K562 (cell line): ENCODE results near the gene BICD1. TPM values are rescaled to one million over a fixed set of nuclear protein-coding genes. Genes with fewer than 3 reads are reported as not detected.

ENCODE experiments used
- ATAC-seq: fragments of 200-7000 bp; cut with Tn5 transposase; 3 replicates; pipeline ENCODE4 v1.9.1; 2020; ENCODE audit warnings: moderate library complexity
- BruUV-seq: library from RNA; stranded (reverse); fragments of 400-500 nt; replicated peaks from 2 replicates; lab custom pipeline; 2021; lab: Mats Ljungman, UMichigan
- CTCF ChIA-PET: fragments of 300-600 bp; formaldehyde crosslinking; extraction: SDS; loops from one replicate; lab custom pipeline; 2021; ENCODE audit warnings: low intra/inter-chr PET ratio; lab: Yijun Ruan, JAX
- POLR2A ChIA-PET: fragments of 300-600, 350-650 bp; sonication (Branson Sonifier 250); formaldehyde crosslinking; extraction: SDS; loops from one replicate; lab custom pipeline; 2021; ENCODE audit warnings: antibody characterized with exemption, inconsistent platforms; lab: Yijun Ruan, JAX
- DNase-seq, 4 experiments: peaks; one replicate each; pipeline versions ENCODE4 v3.0.0 to v3.0.0-alpha.2; 2011 to 2018; ENCODE audit warnings: low spot score in 3 of 4, mixed read lengths in 3 of 4; ENCODE audit errors: extremely low read depth in 1 of 4
- FAIRE-seq: peaks from 2 replicates; lab custom pipeline; 2011; peaks lifted over from hg19 to GRCh38; lab: Jason Lieb, UNC
- H2AFZ ChIP-seq: 2 replicates; pipeline ENCODE4 v1.6.0; 2011; ENCODE audit warnings: low read depth, low read length, control low read depth, inconsistent platforms
- H3K27ac ChIP-seq: fragments of 200-600 bp; 3 replicates; pipeline ENCODE4 v1.8.0; 2011; ENCODE audit warnings: low read depth, mild to moderate bottlenecking, control low read depth, inconsistent platforms, low read length, moderate library complexity, mixed read lengths; ENCODE audit errors: extremely low read depth
- H3K27me3 ChIP-seq, 2 experiments: fragments of 300-600 bp in 1 of 2; 2 replicates in 1 of 2; 3 replicates in 1 of 2; pipeline versions ENCODE4 v1.6.0 to v1.8.0; 2011; ENCODE audit warnings: inconsistent platforms in 2 of 2, low read length in 2 of 2, mild to moderate bottlenecking in 1 of 2, mixed read lengths in 1 of 2, moderate library complexity in 1 of 2; ENCODE audit not compliant: control insufficient read depth in 2 of 2, insufficient read depth in 2 of 2
- H3K36me3 ChIP-seq: fragments of 300-600 bp; 3 replicates; pipeline ENCODE4 v1.8.0; 2011; ENCODE audit warnings: mild to moderate bottlenecking, low read length, inconsistent platforms; ENCODE audit not compliant: control insufficient read depth, insufficient read depth
- H3K4me1 ChIP-seq, 2 experiments: fragments of 200-600 bp in 1 of 2; replicated peaks in 1 of 2; 2 replicates in 1 of 2; 3 replicates in 1 of 2; pipeline versions ENCODE4 v1.5.1 to v1.8.0; 2011; ENCODE audit warnings: inconsistent platforms in 2 of 2, low read length in 2 of 2, mild to moderate bottlenecking in 1 of 2, mixed read lengths in 1 of 2, moderate library complexity in 1 of 2; ENCODE audit not compliant: control insufficient read depth in 2 of 2, insufficient read depth in 2 of 2
- H3K4me2 ChIP-seq: 2 replicates; pipeline ENCODE4 v1.6.1; 2011; ENCODE audit warnings: low read length, control low read depth, inconsistent platforms, mixed read lengths; ENCODE audit not compliant: insufficient read depth
- H3K4me3 ChIP-seq: fragments of 200-600 bp; sonication (generic), shearing (Covaris generic); 2 replicates; pipeline ENCODE4 v1.5.1; 2016; ENCODE audit warnings: control low read depth, inconsistent platforms
- H3K79me2 ChIP-seq: fragments of 200-600 bp; 3 replicates; pipeline ENCODE4 v1.8.0; 2011; ENCODE audit warnings: low read length, inconsistent platforms; ENCODE audit not compliant: control insufficient read depth, insufficient read depth
- H3K9ac ChIP-seq, 2 experiments: 2 replicates each; pipeline versions ENCODE4 v1.6.0 to v1.6.1; 2011; ENCODE audit warnings: low read depth in 2 of 2, low read length in 2 of 2, control low read depth in 1 of 2, inconsistent platforms in 1 of 2, mild to moderate bottlenecking in 1 of 2, mixed read lengths in 1 of 2; ENCODE audit not compliant: insufficient read depth in 1 of 2
- H3K9me1 ChIP-seq: one replicate; pipeline ENCODE4 v1.6.0; 2011; ENCODE audit warnings: inconsistent platforms, mild to moderate bottlenecking, low read length, moderate library complexity; ENCODE audit not compliant: control insufficient read depth, insufficient read depth
- H3K9me3 ChIP-seq: replicated peaks from 2 replicates; pipeline ENCODE4 v1.5.1; 2011; ENCODE audit warnings: low read depth, low read length, inconsistent platforms; ENCODE audit not compliant: control insufficient read depth, insufficient read depth
- H4K20me1 ChIP-seq: replicated peaks from 2 replicates; pipeline ENCODE4 v1.6.1; 2011; ENCODE audit warnings: low read length, inconsistent platforms, mixed read lengths; ENCODE audit not compliant: control insufficient read depth, insufficient read depth
- CBFA2T3 ChIP-seq: fragments of 450-650 bp; IDR thresholded peaks from 2 replicates; pipeline ENCODE4 v1.6.1; 2017
- EWSR1 ChIP-seq: fragments of 450-650 bp; IDR thresholded peaks from 2 replicates; pipeline ENCODE4 v1.6.1; 2018; ENCODE audit warnings: borderline replicate concordance, mild to moderate bottlenecking, low read depth, moderate library complexity; ENCODE audit not compliant: partially characterized antibody
- FOXJ3 ChIP-seq: sonication (generic); formaldehyde crosslinking; IDR thresholded peaks from 2 replicates; pipeline ENCODE4 v1.4.0; 2020; ENCODE audit warnings: mild to moderate bottlenecking, missing genetic modification reagents
- KLF10 ChIP-seq: fragments of 250-450 bp; sonication (Bioruptor Pico); IDR thresholded peaks from 2 replicates; pipeline ENCODE4 v1.6.1; 2021; ENCODE audit warnings: matching md5 sums
- KLF16 ChIP-seq: IDR thresholded peaks from 2 replicates; pipeline ENCODE4 v1.6.1; 2016; ENCODE audit warnings: antibody characterized with exemption
- NFIC ChIP-seq: fragments of 450-650 bp; IDR thresholded peaks from 2 replicates; pipeline ENCODE4 v1.6.1; 2017; ENCODE audit warnings: mild to moderate bottlenecking, inconsistent platforms
- NRF1 ChIP-seq, 2 experiments: fragments of 450-650 bp; IDR thresholded peaks in 1 of 2; conservative IDR thresholded peaks in 1 of 2; 2 replicates each; pipeline ENCODE4 v1.6.1; 2014; ENCODE audit warnings: mild to moderate bottlenecking in 2 of 2
- SNAPC5 ChIP-seq: fragments of 250-450 bp; sonication (Bioruptor Pico); IDR thresholded peaks from 2 replicates; pipeline ENCODE4 v1.8.0; 2021; ENCODE audit warnings: moderate library complexity, mild to moderate bottlenecking, inconsistent platforms
- TRIM24 ChIP-seq, 2 experiments: fragments of 450-650 bp; IDR thresholded peaks; 2 replicates each; pipeline ENCODE4 v1.6.1; 2016
- WGBS: fragments of 100-300 bp; shearing (Covaris generic); methylation state at CpG from one replicate; pipeline ENCODE4 v1.1.6; 2016; ENCODE audit warnings: low coverage, mixed read lengths; ENCODE audit not compliant: insufficient coverage; ENCODE audit errors: missing lambda C conversion rate; 5-methylcytosine and 5-hydroxymethylcytosine counted together
- in situ Hi-C: fragments of 300-500 bp; cut with MboI; formaldehyde crosslinking; loops from 4 replicates; pipeline ENCODE4 v1.15.0; 2018; ENCODE audit warnings: inconsistent platforms, mixed read lengths
- intact Hi-C: fragments of 100-400 bp; cut with micrococcal nuclease; formaldehyde crosslinking; loops from 2 replicates; pipeline ENCODE4 v1.14.2; 2022
- polyA plus RNA-seq, 8 experiments: library from polyadenylated mRNA; depleted of rRNA in 4 of 8; stranded (reverse) in 5 of 8; unstranded in 3 of 8; fragments of >200 nt; fragmentation: Nextera tagmentation in 2 of 8; fragmentation: Illumina TruSeq in 1 of 8; extraction: Ambion mirVana in 2 of 8; extraction: Trizol in 1 of 8; gene quantifications; 2 replicates each; pipeline versions ENCODE4 v1.2.1 to v1.2.3, GENCODE V29; 2011 to 2014; ENCODE audit warnings: inconsistent platforms in 1 of 8, missing spikeins in 1 of 8
- total RNA-seq, 7 experiments: library from RNA; depleted of rRNA in 6 of 7; stranded (reverse); fragments of >200 nt in 6 of 7; fragmentation: Illumina TruSeq in 2 of 7; extraction: Trizol in 2 of 7; gene quantifications; 2 replicates each; pipeline versions ENCODE4 v1.2.1 to v1.2.3, GENCODE V29; 2011 to 2021; ENCODE audit warnings: low replicate concordance in 1 of 7
- TF ChIP-seq, protein P1 (sequence below): fragments of 450-650 bp; IDR thresholded peaks from 2 replicates; pipeline ENCODE4 v1.6.1; 2016; ENCODE audit warnings: antibody characterized with exemption
- TF ChIP-seq, protein P2 (sequence below): fragments of 450-650 bp; IDR thresholded peaks from 2 replicates; pipeline ENCODE4 v1.6.1; 2018; ENCODE audit not compliant: partially characterized antibody

The BICD1 gene
- total and polyA plus RNA-seq, 9 of the 15 experiments (the other 6 are each of a cell fraction or from before 2014, with no cell fraction given) = 3.5 to 21.1 (median 12.5) TPM

DNA sequence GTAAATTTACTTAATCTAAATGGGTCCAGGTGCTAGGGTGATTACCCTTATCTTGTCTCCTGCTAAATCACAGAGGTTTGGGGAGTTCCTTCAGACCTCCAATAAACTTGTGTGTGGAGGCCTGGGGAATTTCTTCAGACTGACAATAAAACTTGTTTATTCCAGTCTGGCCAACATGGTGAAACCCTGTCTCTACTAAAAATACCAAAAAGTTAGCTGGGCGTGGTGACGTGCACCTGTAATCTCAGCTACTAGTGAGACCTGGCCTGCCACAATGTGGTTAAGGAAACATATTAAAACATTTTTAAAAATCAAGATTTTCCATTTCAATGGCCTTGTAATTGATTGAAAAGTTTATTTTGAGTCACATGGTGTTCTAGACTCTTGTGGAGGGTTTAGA lies 165.8 kb downstream of the BICD1 start:
- no peaks in the 10 kb centered on the region for H3K27me3 ChIP-seq
- DNase-seq = no peak
- H3K27ac ChIP-seq = no peak overlapping the region
- intact Hi-C loops (no loop called here), in situ Hi-C loops (no loop called here)
- BruUV-seq = no TSS peak
- no peak overlapping the region for H3K9ac ChIP-seq
- H3K36me3 ChIP-seq = no peaks in the 10 kb centered on the region
- no peak overlapping the region for H3K4me3 ChIP-seq
- H3K79me2 ChIP-seq = no peaks in the 10 kb centered on the region
- no peak overlapping the region for H2AFZ ChIP-seq
- 0 out of 2 replicates have a peak, but pooled peaks have one; percentile 10 for TF ChIP-seq CBFA2T3
- no peak for TF ChIP-seq KLF10 (CRISPR knock-in tag)
- ChIA-PET CTCF (no interaction called here), POLR2A (no interaction called here)
- no peaks in the 10 kb centered on the region for H4K20me1 ChIP-seq
- 74% methylated on average over 2 of the region's 2 CpGs for WGBS
- no peaks in the 10 kb centered on the region for H3K9me3 ChIP-seq
- H3K4me1 ChIP-seq = peaks cover 5 to 14% of the 10 kb centered on the region in 2 experiments; a peak in 4 of 5 replicates
- FAIRE-seq = no peak
- no peak overlapping the region for H3K4me2 ChIP-seq
- no peaks in the 10 kb centered on the region for H3K9me1 ChIP-seq
- no peak for ATAC-seq

DNA sequence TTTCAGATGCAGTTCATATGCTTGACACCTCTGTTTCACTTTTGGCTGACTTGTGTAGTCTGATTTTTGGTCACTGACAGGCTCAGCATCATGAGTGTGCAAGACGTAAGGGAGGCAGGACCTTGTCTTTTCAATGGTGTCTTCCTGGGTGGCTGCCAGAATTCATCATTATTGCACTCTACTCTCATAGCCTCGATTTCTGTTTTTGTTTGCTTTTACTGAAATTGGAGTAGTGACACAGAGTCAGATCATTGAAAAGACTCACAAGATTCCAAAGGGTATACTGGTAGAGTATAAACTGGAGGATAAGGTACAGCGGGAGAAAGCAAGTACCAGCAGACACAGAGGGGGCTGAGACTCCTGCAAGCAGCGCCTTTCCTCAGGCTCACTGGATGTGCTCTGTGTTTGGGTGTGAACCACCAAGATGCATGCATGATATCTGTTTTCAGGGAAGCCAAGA lies 166.4 kb downstream of the BICD1 start:
- peak; percentile 26 for FAIRE-seq
- Histone ChIP-seq H2AFZ (peak overlapping the region; percentile 91), H3K27ac (peak overlapping the region; percentile 56), H3K9me3 (no peaks in the 10 kb centered on the region), H3K9me1 (no peaks in the 10 kb centered on the region), H3K9ac (peak overlapping the region; percentile 47 to 58; a peak in 3 of 4 replicates), H3K79me2 (no peaks in the 10 kb centered on the region), H4K20me1 (no peaks in the 10 kb centered on the region), H3K27me3 (no peaks in the 10 kb centered on the region), H3K4me3 (no peak overlapping the region), H3K4me2 (peak overlapping the region; percentile 65), H3K36me3 (no peaks in the 10 kb centered on the region), H3K4me1 (peaks cover 5 to 14% of the 10 kb centered on the region in 2 experiments; a peak in 4 of 5 replicates)
- 27% methylated on average over 4 of the region's 4 CpGs for WGBS
- TF ChIP-seq NRF1 (conservative IDR thresholded peaks at IDR 0.05 in 1 of 2, IDR thresholded peaks at IDR 0.05 in 1 of 2) (no peak), EWSR1 (no peak), TRIM24 (IDR thresholded peaks at IDR 0.05) (no peak), FOXJ3 (CRISPR knock-in tag) (no peak), SNAPC5 (CRISPR knock-in tag) (no peak), KLF16 (no peak), NFIC (peak; percentile 33)
- TF ChIP-seq, protein P1, sequence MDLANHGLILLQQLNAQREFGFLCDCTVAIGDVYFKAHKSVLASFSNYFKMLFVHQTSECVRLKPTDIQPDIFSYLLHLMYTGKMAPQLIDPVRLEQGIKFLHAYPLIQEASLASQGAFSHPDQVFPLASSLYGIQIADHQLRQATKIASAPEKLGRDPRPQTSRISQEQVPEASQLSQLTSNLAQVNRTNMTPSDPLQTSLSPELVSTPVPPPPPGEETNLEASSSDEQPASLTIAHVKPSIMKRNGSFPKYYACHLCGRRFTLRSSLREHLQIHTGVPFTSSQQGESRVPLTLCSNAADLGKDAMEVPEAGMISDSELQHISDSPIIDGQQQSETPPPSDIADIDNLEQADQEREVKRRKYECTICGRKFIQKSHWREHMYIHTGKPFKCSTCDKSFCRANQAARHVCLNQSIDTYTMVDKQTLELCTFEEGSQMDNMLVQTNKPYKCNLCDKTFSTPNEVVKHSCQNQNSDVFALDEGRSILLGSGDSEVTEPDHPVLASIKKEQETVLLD = no peak
- TF ChIP-seq, protein P2, sequence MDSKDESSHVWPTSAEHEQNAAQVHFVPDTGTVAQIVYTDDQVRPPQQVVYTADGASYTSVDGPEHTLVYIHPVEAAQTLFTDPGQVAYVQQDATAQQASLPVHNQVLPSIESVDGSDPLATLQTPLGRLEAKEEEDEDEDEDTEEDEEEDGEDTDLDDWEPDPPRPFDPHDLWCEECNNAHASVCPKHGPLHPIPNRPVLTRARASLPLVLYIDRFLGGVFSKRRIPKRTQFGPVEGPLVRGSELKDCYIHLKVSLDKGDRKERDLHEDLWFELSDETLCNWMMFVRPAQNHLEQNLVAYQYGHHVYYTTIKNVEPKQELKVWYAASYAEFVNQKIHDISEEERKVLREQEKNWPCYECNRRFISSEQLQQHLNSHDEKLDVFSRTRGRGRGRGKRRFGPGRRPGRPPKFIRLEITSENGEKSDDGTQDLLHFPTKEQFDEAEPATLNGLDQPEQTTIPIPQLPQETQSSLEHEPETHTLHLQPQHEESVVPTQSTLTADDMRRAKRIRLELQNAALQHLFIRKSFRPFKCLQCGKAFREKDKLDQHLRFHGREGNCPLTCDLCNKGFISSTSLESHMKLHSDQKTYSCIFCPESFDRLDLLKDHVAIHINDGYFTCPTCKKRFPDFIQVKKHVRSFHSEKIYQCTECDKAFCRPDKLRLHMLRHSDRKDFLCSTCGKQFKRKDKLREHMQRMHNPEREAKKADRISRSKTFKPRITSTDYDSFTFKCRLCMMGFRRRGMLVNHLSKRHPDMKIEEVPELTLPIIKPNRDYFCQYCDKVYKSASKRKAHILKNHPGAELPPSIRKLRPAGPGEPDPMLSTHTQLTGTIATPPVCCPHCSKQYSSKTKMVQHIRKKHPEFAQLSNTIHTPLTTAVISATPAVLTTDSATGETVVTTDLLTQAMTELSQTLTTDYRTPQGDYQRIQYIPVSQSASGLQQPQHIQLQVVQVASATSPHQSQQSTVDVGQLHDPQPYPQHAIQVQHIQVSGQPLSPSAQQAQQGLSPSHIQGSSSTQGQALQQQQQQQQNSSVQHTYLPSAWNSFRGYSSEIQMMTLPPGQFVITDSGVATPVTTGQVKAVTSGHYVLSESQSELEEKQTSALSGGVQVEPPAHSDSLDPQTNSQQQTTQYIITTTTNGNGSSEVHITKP = peak; percentile 35
- ATAC-seq = peak; percentile 82
- peak in 2 of 4 experiments; percentile 23 to 37 for DNase-seq
- BruUV-seq = no TSS peak
- POLR2A ChIA-PET = interaction anchor here (1.0 to 1.2 kb wide), 2 partner anchors 8 to 16 kb away, joined by 3 read pairs; no protein-coding TSS in a partner anchor
- CTCF ChIA-PET = no interaction called here
- in situ Hi-C loops = no loop called here
- intact Hi-C loops = no loop called here
